ENCODE results near the gene CNGA2. TPM values are rescaled to one million over a fixed set of nuclear protein-coding genes. Genes with fewer than 3 reads are reported as not detected.

CNGA2 gene
- total RNA-seq, 1 donor from 2014 or later = not detected

- Histone ChIP-seq H3K4me3 (ENCODE audit: low read depth, low read length) (no peak overlapping the region), H3K27me3 (ENCODE audit: control insufficient read depth, insufficient read depth, low read length) (peaks cover 2% of the 10 kb centered on the region), H3K36me3 (ENCODE audit: control insufficient read depth, insufficient read depth, low read length) (no peaks in the 10 kb centered on the region)
- peak; percentile 79 for TF ChIP-seq CTCF (IDR thresholded peaks at IDR 0.05; ENCODE audit: insufficient read depth, low read length, poor library complexity, severe bottlenecking)
- no peak for DNase-seq (ENCODE audit: low read depth)
Measured at GRCh38 chrX:151753313-151754046, 18.9 kb downstream of the CNGA2 start.

GRCh38 chrX:151754047-151754429 lies 19.5 kb downstream of the CNGA2 start:
- no peaks in the 10 kb centered on the region for H3K36me3 ChIP-seq (ENCODE audit: control insufficient read depth, insufficient read depth, low read length)
- DNase-seq (ENCODE audit: low read depth) = peak; percentile 10
- TF ChIP-seq CTCF (IDR thresholded peaks at IDR 0.05; ENCODE audit: insufficient read depth, low read length, poor library complexity, severe bottlenecking) = no peak
- no peak overlapping the region for H3K4me3 ChIP-seq (ENCODE audit: low read depth, low read length)
- H3K27me3 ChIP-seq (ENCODE audit: control insufficient read depth, insufficient read depth, low read length) = peaks cover 2% of the 10 kb centered on the region

- no peak for DNase-seq (ENCODE audit: low read depth)
- H3K4me3 ChIP-seq (ENCODE audit: low read depth, low read length) = no peak overlapping the region
- H3K27me3 ChIP-seq (ENCODE audit: control insufficient read depth, insufficient read depth, low read length) = peaks cover 2% of the 10 kb centered on the region
- TF ChIP-seq CTCF (IDR thresholded peaks at IDR 0.05; ENCODE audit: insufficient read depth, low read length, poor library complexity, severe bottlenecking) = no peak
- H3K36me3 ChIP-seq (ENCODE audit: control insufficient read depth, insufficient read depth, low read length) = no peaks in the 10 kb centered on the region
Measured at GRCh38 chrX:151754641-151755215, 20.2 kb downstream of the CNGA2 start.

GRCh38 chrX:151759041-151759708 lies 24.6 kb downstream of the CNGA2 start:
- peaks cover 2% of the 10 kb centered on the region for H3K27me3 ChIP-seq (ENCODE audit: control insufficient read depth, insufficient read depth, low read length)
- DNase-seq (ENCODE audit: low read depth) = no peak
- H3K4me3 ChIP-seq (ENCODE audit: low read depth, low read length) = no peak overlapping the region
- TF ChIP-seq CTCF (IDR thresholded peaks at IDR 0.05; ENCODE audit: insufficient read depth, low read length, poor library complexity, severe bottlenecking) = no peak
- H3K36me3 ChIP-seq (ENCODE audit: control insufficient read depth, insufficient read depth, low read length) = no peaks in the 10 kb centered on the region

- no peak for DNase-seq (ENCODE audit: low read depth)
- Histone ChIP-seq H3K27me3 (ENCODE audit: control insufficient read depth, insufficient read depth, low read length) (no peaks in the 10 kb centered on the region), H3K36me3 (ENCODE audit: control insufficient read depth, insufficient read depth, low read length) (no peaks in the 10 kb centered on the region), H3K4me3 (ENCODE audit: low read depth, low read length) (no peak overlapping the region)
- TF ChIP-seq CTCF (IDR thresholded peaks at IDR 0.05; ENCODE audit: insufficient read depth, low read length, poor library complexity, severe bottlenecking) = no peak
Measured at GRCh38 chrX:151762802-151763201, 28.3 kb downstream of the CNGA2 start.

Measured in kidney epithelial cell (primary cell).